ENCODE data around the gene CSRP1. TPM values are rescaled to one million over a fixed set of nuclear protein-coding genes. Genes with fewer than 3 reads are reported as not detected.

The CSRP1 gene
- total RNA-seq, 4 donors from 2014 or later = 913 to 2,516 (median 1,349) TPM

DNA sequence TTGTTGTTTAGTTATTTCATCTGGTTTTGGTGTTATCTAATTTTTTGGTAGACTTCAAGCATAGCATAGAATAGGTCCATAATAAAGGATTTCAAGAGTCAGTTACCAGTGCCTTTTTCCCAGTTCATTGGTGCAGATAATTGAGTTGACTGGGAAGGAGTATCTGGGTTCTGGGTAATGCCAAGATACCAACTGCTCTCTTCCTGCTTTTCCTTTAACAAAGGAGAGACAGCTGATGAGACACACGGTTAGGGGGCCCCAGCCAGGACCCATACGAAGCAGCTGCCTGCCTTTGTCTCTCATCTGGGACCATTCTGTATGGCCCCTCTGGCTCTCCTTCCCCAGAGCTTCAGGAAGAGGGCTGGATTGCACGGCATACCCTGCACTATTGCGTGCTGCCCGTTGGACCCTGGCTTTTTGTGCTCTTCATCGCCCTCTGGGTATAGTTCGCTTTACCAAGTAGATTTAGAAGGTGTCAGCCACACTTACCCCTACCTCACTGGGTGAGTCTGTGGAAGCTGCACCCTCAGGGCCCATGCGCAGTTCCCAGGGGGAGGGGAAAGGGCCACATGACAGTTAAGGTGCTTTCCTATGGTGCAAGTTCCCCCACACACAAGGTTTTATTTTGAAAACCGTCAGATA is 39.0 kb upstream of the CSRP1 start:
- Histone ChIP-seq H3K4me1 (no peaks in the 10 kb centered on the region), H3K36me3 (no peaks in the 10 kb centered on the region), H3K4me3 (no peak overlapping the region), H3K9me3 (no peaks in the 10 kb centered on the region), H3K27ac (no peak overlapping the region), H3K27me3 (no peaks in the 10 kb centered on the region)
- intact Hi-C loops (cut with DNase I; ENCODE audit: low total_unique reads) = no loop called here
- no peak for TF ChIP-seq POLR2A (IDR thresholded peaks at IDR 0.05)
- TF ChIP-seq, protein P1, sequence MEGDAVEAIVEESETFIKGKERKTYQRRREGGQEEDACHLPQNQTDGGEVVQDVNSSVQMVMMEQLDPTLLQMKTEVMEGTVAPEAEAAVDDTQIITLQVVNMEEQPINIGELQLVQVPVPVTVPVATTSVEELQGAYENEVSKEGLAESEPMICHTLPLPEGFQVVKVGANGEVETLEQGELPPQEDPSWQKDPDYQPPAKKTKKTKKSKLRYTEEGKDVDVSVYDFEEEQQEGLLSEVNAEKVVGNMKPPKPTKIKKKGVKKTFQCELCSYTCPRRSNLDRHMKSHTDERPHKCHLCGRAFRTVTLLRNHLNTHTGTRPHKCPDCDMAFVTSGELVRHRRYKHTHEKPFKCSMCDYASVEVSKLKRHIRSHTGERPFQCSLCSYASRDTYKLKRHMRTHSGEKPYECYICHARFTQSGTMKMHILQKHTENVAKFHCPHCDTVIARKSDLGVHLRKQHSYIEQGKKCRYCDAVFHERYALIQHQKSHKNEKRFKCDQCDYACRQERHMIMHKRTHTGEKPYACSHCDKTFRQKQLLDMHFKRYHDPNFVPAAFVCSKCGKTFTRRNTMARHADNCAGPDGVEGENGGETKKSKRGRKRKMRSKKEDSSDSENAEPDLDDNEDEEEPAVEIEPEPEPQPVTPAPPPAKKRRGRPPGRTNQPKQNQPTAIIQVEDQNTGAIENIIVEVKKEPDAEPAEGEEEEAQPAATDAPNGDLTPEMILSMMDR (IDR thresholded peaks at IDR 0.05) = no peak
- DNase-seq = no peak

DNA sequence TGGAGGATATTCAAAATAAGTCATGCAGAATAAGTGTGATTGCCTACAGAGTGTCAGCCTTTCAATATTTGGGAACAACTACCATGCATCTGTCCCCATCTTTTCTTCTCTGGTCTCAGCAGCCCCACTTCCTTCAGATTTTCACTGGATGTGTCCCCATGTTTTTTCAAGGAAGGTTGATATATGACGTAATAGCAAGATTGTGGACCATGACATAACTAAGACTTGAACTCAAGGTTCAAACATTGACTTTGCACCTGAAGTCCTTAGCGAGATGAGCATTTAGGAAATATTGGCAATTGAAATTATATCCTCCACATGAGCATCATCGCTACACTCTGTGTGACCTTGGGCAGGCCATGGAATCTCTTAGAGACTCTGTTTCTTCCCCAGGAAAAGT is 37.8 kb upstream of the CSRP1 start:
- TF ChIP-seq POLR2A (IDR thresholded peaks at IDR 0.05) = no peak
- TF ChIP-seq, protein P1 (IDR thresholded peaks at IDR 0.05) = no peak

DNA sequence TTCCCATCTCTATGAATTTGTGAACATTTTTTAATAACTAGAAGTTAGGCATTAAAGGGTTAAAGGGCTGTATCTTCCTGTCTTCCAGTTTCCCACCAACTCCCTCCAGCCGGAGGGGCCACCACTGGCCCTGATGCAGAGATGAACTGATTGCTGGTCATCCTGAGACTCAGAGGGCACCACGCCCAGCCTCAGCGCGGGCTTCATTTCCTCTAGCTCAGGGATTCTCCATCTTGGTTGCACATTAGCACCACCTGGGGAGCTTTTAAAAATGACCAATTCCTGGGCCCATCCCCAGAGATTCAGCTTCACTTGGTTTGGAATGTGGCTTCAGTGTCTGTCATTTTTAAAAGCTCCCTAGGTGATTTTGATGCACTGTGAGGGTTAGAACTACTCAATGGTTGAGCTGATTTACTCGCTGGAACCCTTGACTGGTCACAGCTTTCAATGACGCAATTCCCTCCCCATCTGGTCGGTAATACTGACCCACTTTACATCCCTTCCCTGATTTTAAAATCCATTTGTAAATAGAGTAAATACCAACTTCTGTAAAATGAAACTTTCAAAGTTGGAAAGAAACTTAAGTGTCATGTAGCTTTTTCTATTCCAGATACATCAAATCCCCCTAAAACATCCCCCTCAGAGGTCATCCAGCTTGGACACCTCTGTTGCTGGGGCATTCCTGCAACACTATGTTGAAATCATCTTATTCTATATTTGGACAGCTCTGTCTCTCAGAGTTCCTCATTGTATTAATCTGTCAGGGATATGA is 37.1 kb upstream of the CSRP1 start:
- Histone ChIP-seq H3K27ac (no peak overlapping the region), H3K36me3 (no peaks in the 10 kb centered on the region), H3K4me1 (no peaks in the 10 kb centered on the region), H3K27me3 (no peaks in the 10 kb centered on the region), H3K4me3 (no peak overlapping the region), H3K9me3 (no peaks in the 10 kb centered on the region)
- DNase-seq = no peak
- TF ChIP-seq, protein P1 (IDR thresholded peaks at IDR 0.05) = no peak
- no peak for TF ChIP-seq POLR2A (IDR thresholded peaks at IDR 0.05)
- intact Hi-C loops (cut with DNase I; ENCODE audit: low total_unique reads) = no loop called here

More for the DNA sequence above, 37.8 kb upstream of the CSRP1 start:
- intact Hi-C loops (cut with DNase I; ENCODE audit: low total_unique reads) = no loop called here
- Histone ChIP-seq H3K27ac (no peak overlapping the region), H3K4me3 (no peak overlapping the region), H3K4me1 (no peaks in the 10 kb centered on the region), H3K36me3 (no peaks in the 10 kb centered on the region), H3K27me3 (no peaks in the 10 kb centered on the region), H3K9me3 (no peaks in the 10 kb centered on the region)
- no peak for DNase-seq

DNA sequence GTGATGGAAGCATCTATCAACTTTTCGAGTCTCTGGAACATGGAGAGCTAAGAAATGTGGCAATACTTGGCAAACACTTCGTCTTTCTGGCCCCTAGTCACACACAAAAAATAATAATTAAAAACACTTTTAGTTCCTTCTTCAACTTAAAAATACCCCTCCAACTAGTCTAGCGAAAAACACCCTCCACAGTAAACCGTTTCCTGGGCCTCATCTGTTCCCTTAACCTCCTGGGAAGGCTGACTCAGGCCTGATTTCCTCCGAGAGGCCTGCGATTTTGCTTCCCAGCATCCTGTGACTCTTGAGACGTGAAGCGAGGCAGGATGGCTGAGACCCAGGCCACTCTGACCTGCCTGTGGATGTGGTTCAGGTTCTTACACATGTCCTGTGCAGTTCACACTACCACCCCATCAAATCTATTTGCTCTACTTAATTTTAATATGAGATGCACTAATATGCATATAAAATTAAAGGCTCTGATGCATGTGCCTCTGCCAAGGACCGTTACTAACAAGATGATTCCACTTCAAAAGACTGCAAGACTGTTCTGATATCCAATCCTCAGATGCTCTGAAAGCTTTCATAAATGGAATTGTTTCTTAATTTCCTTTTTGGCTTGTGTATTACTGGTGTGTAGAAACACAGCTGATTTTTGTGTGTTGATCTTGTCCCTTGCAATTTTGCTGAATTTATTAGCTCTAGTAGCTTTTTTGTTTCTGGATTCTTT is 35.5 kb upstream of the CSRP1 start:
- Histone ChIP-seq H3K27ac (peak overlapping the region; percentile 71 to 84), H3K4me3 (no peak overlapping the region), H3K27me3 (no peaks in the 10 kb centered on the region), H3K36me3 (no peaks in the 10 kb centered on the region), H3K9me3 (no peaks in the 10 kb centered on the region), H3K4me1 (no peaks in the 10 kb centered on the region)
- peak in 1 of 2 donors; percentile 53 for DNase-seq
- intact Hi-C loops (cut with DNase I; ENCODE audit: low total_unique reads) = no loop called here
- TF ChIP-seq POLR2A (IDR thresholded peaks at IDR 0.05) = no peak
- TF ChIP-seq, protein P1 (IDR thresholded peaks at IDR 0.05) = no peak
